IPS-NIHi7 (cell line): Measurements from ENCODE around the gene C6orf15.
A peak's percentile ranks its signal among the peaks of the same experiment; 100 is the strongest.

Source experiments
- DNase-seq: peaks from one replicate; pipeline ENCODE4 v3.0.0; 2012; ENCODE audit warnings: mixed read lengths; ENCODE audit errors: extremely low spot score

The C6orf15 gene

GRCh38 chr6:31130751-31131150 is 18.4 kb upstream of the C6orf15 start:
- no peak for DNase-seq

GRCh38 chr6:31129130-31129529 is 16.8 kb upstream of the C6orf15 start:
- no peak for DNase-seq

GRCh38 chr6:31128093-31128676 is 15.8 kb upstream of the C6orf15 start:
- peak; percentile 80 for DNase-seq

- no peak for DNase-seq
Observed at GRCh38 chr6:31126396-31127175, 14.2 kb upstream of the C6orf15 start.

- no peak for DNase-seq
Observed at GRCh38 chr6:31125586-31126363, 13.4 kb upstream of the C6orf15 start.

GRCh38 chr6:31125162-31125561 is 12.8 kb upstream of the C6orf15 start:
- DNase-seq: no peak

- no peak for DNase-seq
Observed at GRCh38 chr6:31122791-31123706, 10.7 kb upstream of the C6orf15 start.

- DNase-seq: no peak
Observed at GRCh38 chr6:31121131-31121790, 8.9 kb upstream of the C6orf15 start.

GRCh38 chr6:31120151-31120915 is 8.0 kb upstream of the C6orf15 start, which contains the start of gene CDSN:
Gene CDSN (minus strand): TSS chr6:31120446. CDS start chr6:31120419, 27 bp downstream.
- no peak for DNase-seq

GRCh38 chr6:31118178-31118577 is 5.8 kb upstream of the C6orf15 start:
- DNase-seq: no peak

GRCh38 chr6:31116661-31117385 is 4.4 kb upstream of the C6orf15 start:
- DNase-seq: no peak

- no peak for DNase-seq
Observed at GRCh38 chr6:31115941-31116560, 3.7 kb upstream of the C6orf15 start.

GRCh38 chr6:31114970-31115849 is 2.8 kb upstream of the C6orf15 start:
- DNase-seq: peak; percentile 56

- peak; percentile 68 for DNase-seq
Observed at GRCh38 chr6:31114541-31114878, 2.1 kb upstream of the C6orf15 start, which contains the start of gene PSORS1C1. Gene PSORS1C1 (plus strand): TSS chr6:31114800. CDS start chr6:31129633, 14,833 bp downstream.

- no peak for DNase-seq
Observed at GRCh38 chr6:31113861-31114540, 1.6 kb upstream of the C6orf15 start.

GRCh38 chr6:31111712-31112111 is 663 bp downstream of the C6orf15 start:
- no peak for DNase-seq

- peak; percentile 63 for DNase-seq
Observed at GRCh38 chr6:31110825-31111582, 1.4 kb downstream of the C6orf15 start.
